ENCODE measurements around the gene KDM6B.

Gene KDM6B

GRCh38 chr17:7840875-7841274 is 6.9 kb downstream of the KDM6B start:
- TF ChIP-seq CTCF (IDR thresholded peaks at IDR 0.05; ENCODE audit: low read depth, low read length, missing control alignments): no peak
- no peak for DNase-seq (ENCODE audit: extremely low read depth, low read depth)
- H3K4me3 ChIP-seq (replicated peaks; ENCODE audit: low read depth, low read length): peak overlapping the region; percentile 89

GRCh38 chr17:7841396-7841914 is 7.4 kb downstream of the KDM6B start:
- peak overlapping the region; percentile 89 for H3K4me3 ChIP-seq (replicated peaks; ENCODE audit: low read depth, low read length)
- no peak for TF ChIP-seq CTCF (IDR thresholded peaks at IDR 0.05; ENCODE audit: low read depth, low read length, missing control alignments)
- no peak for DNase-seq (ENCODE audit: extremely low read depth, low read depth)

- TF ChIP-seq CTCF (IDR thresholded peaks at IDR 0.05; ENCODE audit: low read depth, low read length, missing control alignments): no peak
- peak overlapping the region; percentile 89 for H3K4me3 ChIP-seq (replicated peaks; ENCODE audit: low read depth, low read length)
- no peak for DNase-seq (ENCODE audit: extremely low read depth, low read depth)
These were observed 7.9 kb downstream of the KDM6B start for GRCh38 chr17:7841915-7842379.

- peak overlapping the region; percentile 89 for H3K4me3 ChIP-seq (replicated peaks; ENCODE audit: low read depth, low read length)
- TF ChIP-seq CTCF (IDR thresholded peaks at IDR 0.05; ENCODE audit: low read depth, low read length, missing control alignments): no peak
- no peak for DNase-seq (ENCODE audit: extremely low read depth, low read depth)
These were observed 8.6 kb downstream of the KDM6B start for GRCh38 chr17:7842380-7843256.

- H3K4me3 ChIP-seq (replicated peaks; ENCODE audit: low read depth, low read length): peak overlapping the region; percentile 89
- no peak for DNase-seq (ENCODE audit: extremely low read depth, low read depth)
- TF ChIP-seq CTCF (IDR thresholded peaks at IDR 0.05; ENCODE audit: low read depth, low read length, missing control alignments): no peak
These were observed 9.2 kb downstream of the KDM6B start for GRCh38 chr17:7843257-7843535.

- no peak for DNase-seq (ENCODE audit: extremely low read depth, low read depth)
- no peak for TF ChIP-seq CTCF (IDR thresholded peaks at IDR 0.05; ENCODE audit: low read depth, low read length, missing control alignments)
These were observed 9.7 kb downstream of the KDM6B start for GRCh38 chr17:7843536-7844291.

More at GRCh38 chr17:7843536-7844291, 9.7 kb downstream of the KDM6B start:
- peak overlapping the region; percentile 89 for H3K4me3 ChIP-seq (replicated peaks; ENCODE audit: low read depth, low read length)
